ENCODE data around the gene GCHFR. TPM values are rescaled to one million over a fixed set of nuclear protein-coding genes. Genes with fewer than 3 reads are reported as not detected.
A peak's percentile ranks its signal among the peaks of the same experiment; 100 is the strongest.

GCHFR gene
- total RNA-seq, 2 experiments from 2014 or later, result 33.9 to 35.5 TPM

DNA sequence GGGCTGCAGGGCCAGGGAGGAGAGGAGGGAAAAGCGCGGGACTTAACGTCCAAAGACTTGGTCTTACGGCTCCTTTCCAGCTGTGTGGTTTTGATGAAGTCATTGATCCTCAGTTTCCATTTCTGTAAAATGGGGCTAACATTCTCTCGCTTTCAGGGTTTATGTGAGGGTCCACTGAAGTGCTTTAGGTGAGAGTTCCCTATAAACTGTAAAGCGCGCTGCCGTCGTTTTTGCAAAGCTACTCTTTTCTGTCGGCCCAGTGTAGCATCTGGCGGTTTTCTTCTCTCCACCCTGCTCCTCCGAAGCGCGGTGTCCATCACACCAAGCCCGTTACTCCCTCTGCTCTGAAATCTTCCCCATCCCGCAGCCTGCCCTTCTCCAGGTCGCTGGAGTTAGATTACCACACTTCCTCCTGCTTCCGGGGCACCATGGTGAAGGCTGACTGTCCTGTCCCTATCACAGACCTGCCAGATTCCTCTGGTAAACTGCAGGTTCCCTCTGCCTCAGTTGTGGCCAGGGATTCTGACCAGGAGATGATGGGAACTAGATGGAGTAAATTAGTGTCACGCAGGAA, 44.1 kb downstream of the GCHFR start:
- H3K4me3 Mint-ChIP-seq, result peak overlapping the region; percentile 90
- H3K27me3 Mint-ChIP-seq, result no peaks in the 10 kb centered on the region
- peak overlapping the region; percentile 98 for H3K27ac Mint-ChIP-seq
- ChIA-PET CTCF (interaction anchor here (1.3 to 1.9 kb wide), 3 partner anchors 16 to 114 kb away, joined by 3 to 5 read pairs (median 4); no protein-coding TSS in a partner anchor), POLR2A (no interaction called here)
- no peaks in the 10 kb centered on the region for H3K9me3 Mint-ChIP-seq
- H3K36me3 Mint-ChIP-seq (ENCODE audit: low read depth), result peaks cover 2% of the 10 kb centered on the region
- DNase-seq, result no peak
- H3K4me1 Mint-ChIP-seq, result peaks cover 29% of the 10 kb centered on the region

DNA sequence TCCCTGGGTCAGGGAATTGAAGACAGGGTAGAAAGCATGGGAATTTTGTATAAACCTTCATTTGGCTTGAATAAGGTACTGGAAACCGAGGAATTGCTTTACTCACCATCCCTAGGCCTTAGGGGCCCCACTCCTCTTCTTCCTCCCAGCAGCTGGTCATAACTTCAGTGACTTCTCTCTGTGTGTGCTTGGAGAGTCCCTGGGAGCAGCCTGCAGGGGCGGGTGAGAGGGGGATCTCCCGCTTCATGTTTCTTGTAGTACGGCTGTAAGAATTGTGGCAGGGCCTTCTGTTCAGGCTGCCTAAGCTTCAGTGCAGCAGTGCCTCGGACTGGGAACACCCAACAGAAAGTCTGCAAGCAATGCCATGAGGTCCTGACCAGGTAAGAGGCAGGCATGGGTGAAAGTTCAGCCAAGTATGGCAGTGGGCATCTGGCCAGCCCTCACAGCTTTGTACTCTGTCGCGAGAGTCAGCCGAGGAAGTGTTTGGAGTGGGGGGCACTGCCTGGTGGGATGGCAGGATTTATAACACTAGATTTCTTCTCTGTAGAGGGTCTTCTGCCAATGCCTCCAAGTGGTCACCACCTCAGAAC, 45.1 kb downstream of the GCHFR start:
- peak overlapping the region; percentile 90 for H3K4me3 Mint-ChIP-seq
- no peaks in the 10 kb centered on the region for H3K27me3 Mint-ChIP-seq
- H3K27ac Mint-ChIP-seq, result no peak overlapping the region
- ChIA-PET CTCF (interaction anchor here (0.6 kb wide), 1 partner anchor 267 kb away, joined by 3 read pairs; no protein-coding TSS in a partner anchor), POLR2A (no interaction called here)
- H3K9me3 Mint-ChIP-seq, result no peaks in the 10 kb centered on the region
- H3K36me3 Mint-ChIP-seq (ENCODE audit: low read depth), result peaks cover 2% of the 10 kb centered on the region
- H3K4me1 Mint-ChIP-seq, result peaks cover 25% of the 10 kb centered on the region
- DNase-seq, result no peak

DNA sequence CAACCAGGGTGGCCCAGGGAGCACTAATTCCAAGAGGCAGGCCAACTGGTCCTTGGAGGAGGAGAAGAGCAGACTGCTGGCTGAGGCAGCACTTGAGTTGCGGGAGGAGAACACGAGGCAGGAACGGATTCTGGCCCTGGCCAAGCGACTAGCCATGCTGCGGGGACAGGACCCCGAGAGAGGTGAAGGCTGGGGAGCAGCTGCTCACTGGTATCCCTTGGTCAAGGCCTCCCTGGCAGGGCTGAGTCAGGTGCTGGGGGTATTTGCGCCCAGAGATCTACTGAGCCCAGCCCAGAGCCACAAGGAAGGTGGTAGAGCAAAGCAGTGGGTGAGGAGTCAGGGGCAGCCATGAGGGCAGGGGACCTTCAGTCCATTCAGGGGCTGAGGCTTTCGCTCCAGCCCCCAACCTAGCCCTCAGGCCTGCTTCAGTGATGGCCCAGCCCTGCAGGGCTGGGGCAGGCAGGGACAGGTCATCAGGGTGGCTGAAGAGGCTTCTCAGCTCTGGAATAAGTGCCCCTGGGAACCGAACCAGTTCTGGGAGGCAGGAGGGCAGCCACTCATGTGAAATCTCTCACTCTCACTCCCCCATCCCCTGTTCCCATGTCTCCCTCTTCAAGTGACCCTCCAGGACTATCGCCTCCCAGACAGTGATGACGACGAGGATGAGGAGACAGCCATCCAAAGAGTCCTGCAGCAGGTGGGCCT, 49.0 kb downstream of the GCHFR start:
- CTCF ChIA-PET, result interaction anchor here (0.6 to 1.0 kb wide), 6 partner anchors 8 to 158 kb away, joined by 3 read pairs; no protein-coding TSS in a partner anchor
- POLR2A ChIA-PET, result no interaction called here
- no peak for DNase-seq
- no peaks in the 10 kb centered on the region for H3K27me3 Mint-ChIP-seq
- peaks cover 15% of the 10 kb centered on the region for H3K4me1 Mint-ChIP-seq
- no peak overlapping the region for H3K4me3 Mint-ChIP-seq
- peaks cover 10% of the 10 kb centered on the region for H3K36me3 Mint-ChIP-seq (ENCODE audit: low read depth)
- H3K9me3 Mint-ChIP-seq, result no peaks in the 10 kb centered on the region
- H3K27ac Mint-ChIP-seq, result no peak overlapping the region

DNA sequence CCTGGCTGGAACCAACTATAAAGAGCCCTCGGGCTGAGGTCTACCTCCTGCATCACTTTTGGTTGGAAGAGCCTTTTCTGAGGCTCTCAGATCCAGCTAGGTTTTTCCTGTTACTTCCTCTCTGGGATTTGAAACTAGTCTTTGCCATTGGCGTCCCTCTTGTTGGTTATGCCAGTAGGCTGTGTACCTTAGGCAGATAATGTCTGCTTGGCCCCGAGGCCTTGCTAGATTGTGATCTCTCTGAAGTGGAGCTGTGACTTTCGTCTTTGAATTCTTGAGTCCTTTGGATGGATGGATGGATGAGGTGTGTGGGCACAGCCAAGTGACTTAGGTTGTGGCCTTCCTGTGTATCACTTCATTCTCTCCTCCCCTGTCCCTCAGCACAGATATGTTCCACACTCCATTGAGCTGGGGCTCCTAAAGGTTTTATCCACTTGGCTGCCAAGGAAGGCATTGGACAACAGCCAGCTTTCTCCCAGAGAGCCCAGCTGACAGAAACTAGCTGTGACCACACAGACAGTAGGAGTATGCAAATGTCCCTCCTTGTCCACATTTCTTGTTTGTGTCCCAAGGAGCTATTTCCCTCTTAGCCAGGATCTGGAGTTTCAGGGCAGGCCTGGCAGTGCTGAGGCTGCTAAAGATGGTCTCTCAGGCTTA, 51.3 kb downstream of the GCHFR start:
- Mint-ChIP-seq H3K4me1 (no peaks in the 10 kb centered on the region), H3K27ac (no peak overlapping the region), H3K36me3 (ENCODE audit: low read depth) (peaks cover 10% of the 10 kb centered on the region), H3K27me3 (peaks cover 3% of the 10 kb centered on the region), H3K4me3 (no peak overlapping the region), H3K9me3 (no peaks in the 10 kb centered on the region)
- no peak for DNase-seq
- CTCF ChIA-PET, result interaction anchor here (0.6 to 1.9 kb wide), 5 partner anchors 14 to 43 kb away, joined by 3 to 5 read pairs (median 4); partner anchors contain the start of gene SPINT1
- POLR2A ChIA-PET, result no interaction called here

Other genes starting within 250 kb of the GCHFR start
- 10 to 100 TPM; 17.0 to 22.7 TPM for gene CCDC32, start 199.0 kb upstream of the GCHFR start, total RNA-seq
- 10 to 100 TPM in 1 of 2 experiments, 1 to 10 TPM in 1; 10.0 to 13.0 TPM for gene RPUSD2, start 194.8 kb upstream of the GCHFR start, total RNA-seq
- 10 to 100 TPM; 62.2 to 69.0 TPM for gene KNL1, start 169.8 kb upstream of the GCHFR start, total RNA-seq
- gene RAD51, start 68.9 kb upstream of the GCHFR start, total RNA-seq, result 10 to 100 TPM; 59.9 to 66.7 TPM
- 10 to 100 TPM; 26.0 to 32.6 TPM for gene RMDN3, start 8.8 kb upstream of the GCHFR start, total RNA-seq
- 1 to 10 TPM; 1.0 to 1.3 TPM for gene C15orf62, start 5.9 kb downstream of the GCHFR start, total RNA-seq
- 10 to 100 TPM; 31.1 to 32.2 TPM for gene ZFYVE19, start 43.0 kb downstream of the GCHFR start, total RNA-seq
- gene DNAJC17, start 43.4 kb downstream of the GCHFR start, total RNA-seq, result 10 to 100 TPM; 42.2 to 44.3 TPM
- not detected for gene PPP1R14D, start 64.6 kb downstream of the GCHFR start, total RNA-seq
- gene SPINT1, start 80.0 kb downstream of the GCHFR start, total RNA-seq, result 1 to 10 TPM; 1.7 to 2.9 TPM
- not detected for gene RHOV, start 110.2 kb downstream of the GCHFR start, total RNA-seq
- 10 to 100 TPM; 16.2 to 16.6 TPM for gene VPS18, start 130.4 kb downstream of the GCHFR start, total RNA-seq
- gene DLL4, start 165.3 kb downstream of the GCHFR start, total RNA-seq, result not detected
- 1 to 10 TPM; 4.7 to 6.7 TPM for gene CHAC1, start 189.4 kb downstream of the GCHFR start, total RNA-seq

Data from activated CD4-positive, alpha-beta T cell treated with anti-CD3 and anti-CD28 coated beads, Interleukin-2, amount 10 ng/mL, durations not matched to agents 7 days and 5 days (primary cell).